Stimulated activated CD4-positive, alpha-beta T cell treated with anti-CD3 and anti-CD28 coated beads, Interleukin-1b, Interleukin-23, amount 100 ng/mL, for 48 hours (primary cell): ENCODE results near the gene ZBTB21.

Experiments
- DNase-seq: peaks from one replicate; pipeline ENCODE4 v3.0.0-alpha.2; 2020

The ZBTB21 gene

GRCh38 chr21:41985662-41986416 lies 24.3 kb downstream of the ZBTB21 start:
- DNase-seq, result no peak

GRCh38 chr21:41983229-41983628 lies 26.9 kb downstream of the ZBTB21 start:
- DNase-seq, result no peak

- DNase-seq, result no peak
These were observed 29.6 kb downstream of the ZBTB21 start for GRCh38 chr21:41980561-41980960.

GRCh38 chr21:41979751-41980369 lies 30.3 kb downstream of the ZBTB21 start:
- no peak for DNase-seq

GRCh38 chr21:41979335-41979734 lies 30.8 kb downstream of the ZBTB21 start:
- DNase-seq, result no peak

GRCh38 chr21:41977034-41977950 lies 32.9 kb downstream of the ZBTB21 start:
- no peak for DNase-seq

GRCh38 chr21:41976611-41977010 lies 33.5 kb downstream of the ZBTB21 start:
- no peak for DNase-seq

GRCh38 chr21:41975391-41976272 lies 34.5 kb downstream of the ZBTB21 start:
- DNase-seq, result no peak

GRCh38 chr21:41974752-41975053 lies 35.5 kb downstream of the ZBTB21 start:
- DNase-seq, result no peak

- no peak for DNase-seq
These were observed 36.1 kb downstream of the ZBTB21 start for GRCh38 chr21:41973861-41974751.

- DNase-seq, result no peak
These were observed 36.7 kb downstream of the ZBTB21 start for GRCh38 chr21:41973427-41973831.

- no peak for DNase-seq
These were observed 37.5 kb downstream of the ZBTB21 start for GRCh38 chr21:41972511-41973205.

- DNase-seq, result no peak
These were observed 38.3 kb downstream of the ZBTB21 start for GRCh38 chr21:41971891-41972290.

- DNase-seq, result no peak
These were observed 39.2 kb downstream of the ZBTB21 start for GRCh38 chr21:41970751-41971653.

- no peak for DNase-seq
These were observed 40.1 kb downstream of the ZBTB21 start for GRCh38 chr21:41970106-41970391.

GRCh38 chr21:41967708-41968107 lies 42.5 kb downstream of the ZBTB21 start:
- DNase-seq, result no peak

- no peak for DNase-seq
These were observed 43.1 kb downstream of the ZBTB21 start for GRCh38 chr21:41966872-41967621.

GRCh38 chr21:41966041-41966833 lies 43.9 kb downstream of the ZBTB21 start:
- DNase-seq, result no peak
